GM18505 (cell line): ENCODE data around the gene DAZAP2.
"Not testable (repeated sequence)": the region's sequence is repeated elsewhere in the genome, so short reads cannot be mapped to it uniquely, and the experiment has no call there.

Source experiments
- ATAC-seq: cut with Tn5 transposase; IDR thresholded peaks from one replicate; pipeline ENCODE4 v1.9.1; 2021; ENCODE audit not compliant: unreplicated experiment
- POLR2A ChIP-seq: IDR thresholded peaks from 4 replicates; pipeline ENCODE4 v1.6.1; 2011; ENCODE audit warnings: borderline replicate concordance; ENCODE audit not compliant: insufficient read depth, insufficient read length; ENCODE audit errors: extremely low read depth

DAZAP2 gene

DNA sequence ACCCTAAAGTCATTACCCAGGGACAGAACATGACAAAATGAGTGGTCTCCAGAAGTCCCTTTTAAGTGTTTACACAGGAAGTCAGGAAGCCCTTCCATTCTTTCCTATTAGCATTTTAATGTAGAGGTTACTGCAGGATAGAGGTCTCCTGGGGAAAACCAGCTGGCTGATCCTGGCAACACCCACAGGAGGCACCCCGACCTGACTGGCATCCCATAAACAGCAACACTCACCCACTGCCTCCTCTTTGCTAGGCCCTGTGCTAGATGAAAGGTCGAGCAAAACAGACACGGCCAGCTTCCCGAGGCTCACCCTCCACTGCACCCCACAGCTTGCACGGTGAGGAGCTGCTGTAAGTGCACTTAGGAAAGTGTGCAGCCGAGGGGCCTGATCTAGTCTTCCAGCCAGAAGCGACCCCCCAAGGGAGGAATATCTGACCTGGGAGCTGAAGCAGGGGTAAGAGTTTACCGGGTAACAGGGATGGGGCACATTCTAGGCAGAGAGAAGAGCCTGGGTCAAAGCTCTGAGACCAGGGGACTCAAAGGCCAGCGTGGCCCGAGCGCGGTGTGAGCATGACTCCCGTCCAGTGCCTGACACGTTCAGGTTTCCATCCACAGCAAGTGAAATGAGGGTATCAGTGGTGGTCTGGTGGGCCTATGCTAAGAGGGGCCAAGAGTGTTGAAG lies 9.0 kb downstream of the DAZAP2 start:
- no peak for ATAC-seq

GRCh38 chr12:51253276-51253675 lies 14.7 kb downstream of the DAZAP2 start:
- no peak for TF ChIP-seq POLR2A
- no peak for ATAC-seq

More for the DNA sequence above, 9.0 kb downstream of the DAZAP2 start:
- no peak for TF ChIP-seq POLR2A

DNA sequence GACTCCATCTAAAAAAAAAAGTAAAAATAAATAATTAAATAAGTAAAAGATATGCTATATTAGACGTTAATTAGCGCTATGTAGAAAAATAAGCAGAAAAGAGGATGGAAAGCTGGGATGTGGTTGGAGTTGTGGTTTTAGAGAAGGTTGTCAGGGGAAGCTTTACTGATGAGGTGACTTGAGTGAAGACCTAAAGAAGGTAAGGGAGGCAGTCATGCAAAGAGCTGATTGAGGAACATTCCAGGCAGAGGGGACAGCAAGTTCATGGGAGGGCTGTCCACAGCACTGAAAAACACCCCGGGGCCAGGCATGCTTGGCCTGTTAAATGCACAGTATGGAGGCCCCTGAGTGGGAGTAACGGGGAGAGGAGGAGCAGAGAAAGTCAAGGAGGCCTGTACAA lies 15.9 kb downstream of the DAZAP2 start:
- ATAC-seq = no peak
- no peak for TF ChIP-seq POLR2A

DNA sequence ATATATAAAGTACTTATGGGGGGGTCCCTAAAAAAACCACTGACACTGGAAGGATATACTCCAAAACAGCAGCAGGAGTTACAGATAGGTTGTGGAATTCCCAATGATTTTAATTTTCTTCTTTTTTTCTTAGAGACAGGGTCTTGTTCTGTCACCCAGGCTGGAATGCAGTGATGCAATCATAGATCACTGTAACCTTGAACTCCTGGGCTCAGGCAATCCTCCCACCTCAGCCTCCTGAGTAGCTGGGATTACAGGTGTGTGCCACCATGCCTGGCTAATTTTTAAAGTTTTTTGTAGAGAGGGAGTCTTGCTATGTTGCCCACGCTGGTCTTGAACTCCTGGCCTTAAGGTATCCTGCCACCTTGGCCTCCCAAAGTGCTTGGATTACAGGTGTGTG lies 21.0 kb downstream of the DAZAP2 start:
- not testable (repeated sequence) for ATAC-seq

DNA sequence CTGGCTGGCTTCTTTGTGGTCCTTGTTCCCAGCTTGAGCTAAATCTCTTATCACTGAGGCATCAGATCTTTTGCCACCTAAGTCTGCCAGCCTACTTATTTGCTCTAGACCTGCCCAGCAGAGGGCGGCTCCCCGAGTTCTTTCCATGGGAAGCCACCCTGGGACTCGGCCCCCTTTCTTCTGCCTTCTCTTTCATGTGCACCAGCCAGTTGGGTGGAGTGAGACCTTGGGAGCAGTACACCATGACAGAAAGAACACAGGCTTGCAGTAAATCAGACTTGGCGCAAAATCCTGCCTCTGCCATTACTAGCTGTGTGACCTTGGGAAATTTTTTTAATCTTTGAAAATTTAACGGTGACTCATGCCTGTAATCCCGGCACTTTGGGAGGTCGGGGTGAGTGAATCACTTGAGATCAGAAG lies 24.1 kb downstream of the DAZAP2 start:
- ATAC-seq = no peak
- no peak for TF ChIP-seq POLR2A

- no peak for ATAC-seq
- no peak for TF ChIP-seq POLR2A
These were observed 24.7 kb downstream of the DAZAP2 start for GRCh38 chr12:51263341-51263740.

GRCh38 chr12:51264297-51264696 lies 25.7 kb downstream of the DAZAP2 start:
- no peak for TF ChIP-seq POLR2A

GRCh38 chr12:51265024-51265423 lies 26.4 kb downstream of the DAZAP2 start:
- no peak for TF ChIP-seq POLR2A
- ATAC-seq = no peak

More at GRCh38 chr12:51264297-51264696, 25.7 kb downstream of the DAZAP2 start:
- no peak for ATAC-seq

GRCh38 chr12:51269174-51270066 lies 30.8 kb downstream of the DAZAP2 start:
- TF ChIP-seq POLR2A = no peak
- ATAC-seq = peak; percentile 23

- no peak for TF ChIP-seq POLR2A
- peak; percentile 66 for ATAC-seq
These were observed 31.7 kb downstream of the DAZAP2 start, which contains the start of gene SMAGP for GRCh38 chr12:51270067-51270950. Gene SMAGP, minus strand, starts transcription at chr12:51270415. Its CDS starts 1,137 bp downstream, at chr12:51269278.

DNA sequence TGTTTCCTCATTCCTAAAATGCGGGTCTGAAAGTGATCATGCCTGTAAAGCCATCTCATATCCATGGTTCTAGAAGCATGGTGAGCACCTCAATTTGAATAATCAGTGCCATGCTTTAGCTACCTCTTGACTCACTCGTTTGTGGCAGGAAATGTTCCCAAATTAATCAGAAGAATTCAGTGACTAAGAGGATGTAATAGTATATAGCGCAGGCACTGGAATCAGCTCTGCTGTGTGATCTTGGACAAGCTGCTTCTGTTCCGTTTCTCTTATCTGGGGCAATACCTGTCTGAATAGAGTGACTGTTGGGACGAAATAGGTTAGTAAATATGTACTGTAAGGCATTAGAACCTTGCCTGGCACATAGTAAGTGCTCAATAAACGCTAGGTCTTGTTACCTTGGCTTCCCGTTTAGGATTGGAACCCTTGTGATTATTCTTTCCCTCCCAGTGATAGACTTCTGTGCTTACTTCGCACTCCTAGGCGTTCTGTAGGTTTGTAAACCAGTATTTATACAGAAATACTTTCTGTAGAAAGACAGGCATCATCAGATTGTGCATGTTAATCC lies 32.4 kb downstream of the DAZAP2 start:
- ATAC-seq = no peak
- no peak for TF ChIP-seq POLR2A

- not testable (repeated sequence) for ATAC-seq
These were observed 34.2 kb downstream of the DAZAP2 start for GRCh38 chr12:51272810-51273209.

- no peak for TF ChIP-seq POLR2A
- no peak for ATAC-seq
These were observed 36.5 kb downstream of the DAZAP2 start for GRCh38 chr12:51275088-51275487.
